Uterus (tissue), 2 donors: Measurements from ENCODE around the gene GRIK1.

Experiments
- POLR2A ChIP-seq, 2 donors: fragments of 450-650 bp; IDR thresholded peaks; one replicate each; pipeline ENCODE4 v1.6.1; 2016; ENCODE audit warnings: antibody characterized with exemption in 2 of 2, mild to moderate bottlenecking in 1 of 2, moderate library complexity in 1 of 2
- TF ChIP-seq, protein P1 (sequence below), 4 experiments: fragments of 200-600 bp in 2 of 4; fragments of 450-650 bp in 2 of 4; sonication (generic) in 2 of 4; IDR thresholded peaks; one replicate each; pipeline ENCODE4 v1.5.1; 2016 to 2019; ENCODE audit warnings: antibody characterized with exemption in 4 of 4, mild to moderate bottlenecking in 2 of 4, moderate library complexity in 1 of 4

DNA sequence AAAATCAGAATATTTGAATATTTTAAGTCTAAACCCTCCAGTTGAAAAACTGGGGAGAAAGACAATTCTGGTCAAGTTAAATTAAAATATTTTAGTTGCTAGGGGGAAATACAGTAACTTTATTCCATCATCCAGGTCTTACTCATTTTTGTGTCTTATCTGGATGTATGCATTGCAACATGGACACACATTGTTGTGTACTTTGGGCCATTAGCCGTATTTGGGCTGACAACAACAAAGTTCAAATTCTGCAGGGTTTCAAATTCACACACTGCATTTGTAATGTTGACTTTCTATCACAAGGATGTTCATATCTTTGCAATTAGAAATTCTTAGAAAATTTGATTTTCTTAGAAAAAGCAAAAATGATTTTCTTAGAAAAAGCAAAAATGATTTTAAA lies 391.8 kb downstream of the GRIK1 start:
- TF ChIP-seq POLR2A (IDR thresholded peaks at IDR 0.05): no peak
- TF ChIP-seq, protein P1, sequence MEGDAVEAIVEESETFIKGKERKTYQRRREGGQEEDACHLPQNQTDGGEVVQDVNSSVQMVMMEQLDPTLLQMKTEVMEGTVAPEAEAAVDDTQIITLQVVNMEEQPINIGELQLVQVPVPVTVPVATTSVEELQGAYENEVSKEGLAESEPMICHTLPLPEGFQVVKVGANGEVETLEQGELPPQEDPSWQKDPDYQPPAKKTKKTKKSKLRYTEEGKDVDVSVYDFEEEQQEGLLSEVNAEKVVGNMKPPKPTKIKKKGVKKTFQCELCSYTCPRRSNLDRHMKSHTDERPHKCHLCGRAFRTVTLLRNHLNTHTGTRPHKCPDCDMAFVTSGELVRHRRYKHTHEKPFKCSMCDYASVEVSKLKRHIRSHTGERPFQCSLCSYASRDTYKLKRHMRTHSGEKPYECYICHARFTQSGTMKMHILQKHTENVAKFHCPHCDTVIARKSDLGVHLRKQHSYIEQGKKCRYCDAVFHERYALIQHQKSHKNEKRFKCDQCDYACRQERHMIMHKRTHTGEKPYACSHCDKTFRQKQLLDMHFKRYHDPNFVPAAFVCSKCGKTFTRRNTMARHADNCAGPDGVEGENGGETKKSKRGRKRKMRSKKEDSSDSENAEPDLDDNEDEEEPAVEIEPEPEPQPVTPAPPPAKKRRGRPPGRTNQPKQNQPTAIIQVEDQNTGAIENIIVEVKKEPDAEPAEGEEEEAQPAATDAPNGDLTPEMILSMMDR (IDR thresholded peaks at IDR 0.05): no peak
